ENCODE data around the gene PSMG3.
"Not testable (repeated sequence)": the region's sequence is repeated elsewhere in the genome, so short reads cannot be mapped to it uniquely, and the experiment has no call there.

The PSMG3 gene

DNA sequence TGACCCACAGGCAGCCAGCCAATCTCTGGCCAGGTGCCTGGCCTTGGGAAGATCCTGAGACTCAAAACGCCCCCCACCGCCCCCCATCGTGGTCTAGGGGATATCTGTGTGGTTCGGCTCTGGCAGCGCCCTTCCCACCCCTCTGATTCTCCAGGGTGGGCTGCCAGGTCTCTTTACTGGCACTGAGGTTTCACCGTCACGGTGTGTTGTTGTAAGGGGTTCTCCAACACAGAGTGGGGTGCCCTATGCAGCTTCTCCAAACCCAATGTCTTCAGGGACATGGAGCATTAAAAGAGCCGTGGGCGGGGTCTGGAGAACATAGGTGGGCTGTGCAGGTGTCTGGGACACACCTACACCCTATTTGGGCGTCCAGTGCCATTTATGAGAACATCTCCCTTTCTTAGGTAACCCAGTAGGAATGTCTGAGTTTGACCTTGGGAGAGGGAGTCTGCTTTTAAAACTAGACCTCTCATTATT lies 37.8 kb downstream of the PSMG3 start:
- peak overlapping the region; percentile 89 for H3K4me3 Mint-ChIP-seq
- DNase-seq (ENCODE audit: low spot score in 2 of 2) (no peak), ATAC-seq (no peak)
- peaks cover 32% of the 10 kb centered on the region for H3K4me1 Mint-ChIP-seq
- peaks cover 55% of the 10 kb centered on the region for H3K36me3 Mint-ChIP-seq
- H3K27ac Mint-ChIP-seq = peak overlapping the region; percentile 91
- no peaks in the 10 kb centered on the region for H3K9me3 Mint-ChIP-seq

DNA sequence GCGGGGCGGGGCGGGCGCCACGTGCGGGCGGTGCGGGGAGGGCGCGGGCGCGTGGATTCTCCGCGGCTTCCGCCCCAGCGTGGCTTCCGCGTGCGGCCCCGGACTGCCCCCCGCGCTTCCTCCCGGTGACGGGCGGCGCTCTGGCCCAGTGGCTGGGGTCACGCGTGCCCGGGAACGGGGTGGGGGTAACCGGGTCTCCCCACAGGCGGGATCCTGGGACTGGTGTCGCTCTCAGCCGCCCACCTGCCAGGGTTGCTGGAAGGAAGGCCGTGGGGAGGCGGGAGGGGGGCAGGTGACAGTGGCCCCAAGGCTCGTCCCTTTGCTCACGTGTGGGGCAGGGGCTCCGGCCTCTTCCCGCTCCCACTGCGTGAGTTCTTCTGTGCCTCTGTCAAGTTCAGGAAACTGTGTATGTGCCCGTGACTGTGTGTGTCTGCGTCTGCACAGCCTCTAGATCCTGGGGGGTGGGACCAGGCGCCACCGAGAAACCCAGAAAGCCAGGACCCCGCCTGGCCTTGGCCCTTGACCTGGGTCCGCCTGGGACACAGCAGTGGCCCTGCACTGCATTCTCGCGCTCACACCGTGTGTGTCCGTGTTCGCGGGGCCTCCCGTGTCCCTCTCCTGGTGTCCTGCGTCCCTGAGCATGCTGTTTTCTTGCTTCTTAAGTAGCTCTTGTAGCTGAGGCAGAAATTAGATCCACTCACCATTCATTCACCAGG lies 38.4 kb downstream of the PSMG3 start:
- H3K36me3 Mint-ChIP-seq = peaks cover 49% of the 10 kb centered on the region
- H3K4me3 Mint-ChIP-seq = peak overlapping the region; percentile 89
- ATAC-seq (peak; percentile 4), DNase-seq (ENCODE audit: low spot score in 2 of 2) (peak in 1 of 2 donors; percentile 64)
- H3K9me3 Mint-ChIP-seq = no peaks in the 10 kb centered on the region
- H3K27ac Mint-ChIP-seq = peak overlapping the region; percentile 91
- peaks cover 32% of the 10 kb centered on the region for H3K4me1 Mint-ChIP-seq

DNA sequence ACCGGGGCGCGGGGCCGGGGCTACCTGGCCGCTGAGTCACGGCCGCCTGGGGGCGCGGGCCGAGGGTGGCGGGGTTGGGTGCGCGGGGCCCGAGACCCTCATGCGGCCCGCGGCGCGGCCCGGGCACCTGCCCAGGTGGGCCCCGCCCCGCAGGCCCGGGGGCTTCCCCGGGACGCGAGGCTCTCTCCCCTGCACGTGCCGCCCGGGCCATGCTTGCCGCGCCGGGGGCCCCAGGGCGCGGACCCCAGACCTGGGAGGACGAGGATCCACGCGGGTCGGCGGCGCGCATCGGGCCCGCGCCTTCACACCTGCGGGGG lies 38.9 kb downstream of the PSMG3 start:
- Mint-ChIP-seq H3K9me3 (no peaks in the 10 kb centered on the region), H3K4me1 (peaks cover 32% of the 10 kb centered on the region), H3K36me3 (peaks cover 44% of the 10 kb centered on the region), H3K27ac (no peak overlapping the region), H3K4me3 (peak overlapping the region; percentile 89)
- ATAC-seq = peak; percentile 0
- no peak for DNase-seq (ENCODE audit: low spot score in 2 of 2)

DNA sequence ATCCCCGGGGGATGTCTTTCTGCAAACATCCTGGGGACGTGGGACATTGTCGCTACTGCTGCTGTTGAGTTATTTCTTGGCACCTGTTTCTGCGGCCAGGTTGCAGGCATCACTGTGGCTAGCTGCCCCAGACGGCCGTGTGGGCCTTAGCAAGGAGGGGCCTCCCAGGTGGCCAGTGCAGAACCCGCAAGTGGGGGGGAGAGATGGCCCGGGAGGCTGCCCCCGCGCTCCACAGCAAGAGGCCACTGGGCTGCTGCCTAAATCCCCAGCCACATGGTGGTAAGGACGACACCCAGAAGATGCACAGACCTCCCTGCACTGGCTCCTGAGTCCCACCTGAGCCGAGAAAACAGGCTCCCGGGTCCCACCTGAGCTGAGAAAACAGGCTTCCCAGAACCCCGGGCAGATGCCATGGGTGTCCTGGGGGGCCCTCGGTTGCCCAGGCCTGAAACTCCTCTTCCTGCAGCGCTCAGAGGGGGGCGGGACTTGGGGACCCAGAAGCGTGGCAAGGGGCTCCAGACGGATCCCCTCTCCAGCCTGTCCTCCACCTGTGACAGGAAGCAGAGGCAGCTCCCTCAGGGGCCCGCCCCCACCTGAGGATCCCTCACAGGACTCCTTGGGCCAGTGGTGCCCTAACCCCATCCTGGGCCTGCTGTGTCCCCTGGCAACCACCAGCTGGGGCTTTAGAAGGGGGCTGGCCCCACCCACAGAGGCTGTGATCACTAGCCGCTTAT lies 40.3 kb downstream of the PSMG3 start:
- ATAC-seq = no peak
- H3K9me3 Mint-ChIP-seq = no peaks in the 10 kb centered on the region
- no peak for DNase-seq (ENCODE audit: low spot score in 2 of 2)
- H3K27ac Mint-ChIP-seq = no peak overlapping the region
- peaks cover 34% of the 10 kb centered on the region for H3K36me3 Mint-ChIP-seq
- H3K4me1 Mint-ChIP-seq = peaks cover 32% of the 10 kb centered on the region
- H3K4me3 Mint-ChIP-seq = peak overlapping the region; percentile 54

DNA sequence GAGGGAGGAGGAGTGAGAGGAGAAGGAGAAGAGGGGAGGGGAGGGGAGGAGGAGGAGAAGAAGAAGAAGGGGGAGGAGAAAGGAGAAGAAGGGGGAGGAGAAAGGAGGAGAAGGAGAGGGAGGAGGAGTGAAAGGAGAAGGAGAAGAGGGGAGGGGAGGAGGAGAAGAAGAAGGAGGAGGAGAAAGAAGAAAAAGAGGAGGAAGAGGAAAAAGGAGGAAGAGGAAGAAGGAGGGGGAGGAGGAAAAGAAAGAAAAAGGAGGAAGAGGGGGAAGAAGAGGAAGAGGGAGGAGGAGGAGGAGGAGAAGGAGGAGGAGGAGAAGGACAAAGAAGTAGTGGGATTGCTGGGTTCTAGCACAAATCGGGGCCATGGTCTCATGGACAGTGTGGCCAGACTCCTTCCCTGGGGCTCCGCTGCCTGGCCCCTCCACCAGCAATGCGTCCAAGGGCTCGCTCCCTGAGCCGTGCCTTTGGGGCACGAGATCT lies 43.5 kb downstream of the PSMG3 start:
- Mint-ChIP-seq H3K4me3 (no peak overlapping the region), H3K27ac (no peak overlapping the region), H3K9me3 (no peaks in the 10 kb centered on the region), H3K36me3 (peaks cover 1% of the 10 kb centered on the region), H3K4me1 (no peaks in the 10 kb centered on the region)
- DNase-seq (ENCODE audit: low spot score in 2 of 2) (no peak), ATAC-seq (no peak)

DNA sequence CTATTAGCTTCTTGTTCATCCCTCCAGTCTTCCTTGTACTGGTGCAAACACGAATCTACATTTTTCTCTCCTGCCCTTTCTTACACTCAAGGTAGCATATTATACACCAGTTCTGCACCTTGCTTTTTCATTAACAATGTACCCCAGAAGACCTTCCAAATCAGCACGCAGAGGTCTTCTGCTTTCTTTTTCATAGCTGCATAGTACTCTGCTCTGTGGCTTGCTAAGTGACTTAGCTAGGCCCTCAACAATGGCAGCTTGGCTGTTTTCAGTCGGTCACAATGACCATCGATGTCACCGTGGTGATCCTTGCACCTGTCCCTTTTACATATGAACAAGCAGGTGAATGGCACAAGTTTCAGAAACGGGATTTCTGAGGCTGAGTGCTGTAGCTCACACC lies 44.4 kb downstream of the PSMG3 start:
- Mint-ChIP-seq H3K27ac (no peak overlapping the region), H3K9me3 (no peaks in the 10 kb centered on the region), H3K4me1 (no peaks in the 10 kb centered on the region), H3K4me3 (no peak overlapping the region), H3K36me3 (no peaks in the 10 kb centered on the region)
- DNase-seq (ENCODE audit: low spot score in 2 of 2) = no peak
- no peak for ATAC-seq

DNA sequence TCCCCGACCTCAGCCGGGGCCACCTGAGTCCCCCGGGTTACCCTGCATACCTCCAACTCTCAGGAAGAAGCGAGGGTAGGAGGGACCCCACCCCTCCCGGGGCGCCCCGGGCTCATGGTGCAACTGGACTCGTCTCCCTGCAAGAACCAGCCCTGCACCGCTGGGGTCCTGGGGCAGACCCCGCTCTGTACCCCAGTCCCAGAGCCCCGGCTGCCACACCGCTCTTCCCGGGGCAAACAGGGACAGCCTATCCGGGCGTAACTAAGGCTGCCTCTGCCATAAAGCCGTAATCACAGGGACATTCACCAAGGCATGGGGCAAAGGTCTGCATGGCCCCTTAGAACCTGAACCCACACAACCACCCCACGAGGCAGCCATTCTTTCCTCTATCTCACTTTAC lies 46.0 kb downstream of the PSMG3 start:
- ATAC-seq = no peak
- Mint-ChIP-seq H3K36me3 (no peaks in the 10 kb centered on the region), H3K4me3 (no peak overlapping the region), H3K27ac (no peak overlapping the region), H3K9me3 (no peaks in the 10 kb centered on the region), H3K4me1 (no peaks in the 10 kb centered on the region)
- no peak for DNase-seq (ENCODE audit: low spot score in 2 of 2)

DNA sequence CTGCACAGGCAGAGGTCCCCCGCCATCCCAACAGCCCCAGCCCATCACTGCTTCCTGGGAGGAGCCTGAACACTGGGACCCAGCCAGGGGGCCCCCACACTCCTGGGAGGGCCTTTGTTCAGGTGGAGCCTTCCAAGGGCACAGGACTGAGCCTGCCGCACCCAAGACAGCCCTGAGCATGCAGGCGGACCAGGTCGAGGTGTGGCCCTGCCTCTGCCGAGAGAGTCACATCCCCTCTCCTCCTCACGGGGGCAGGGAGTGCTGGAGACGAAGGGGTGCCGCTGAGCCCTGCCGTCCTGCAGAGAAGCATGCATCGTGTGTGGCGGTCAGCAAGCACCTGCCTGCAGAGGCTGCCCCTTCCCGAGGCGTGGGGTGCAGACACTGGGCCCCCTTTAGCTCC lies 46.6 kb downstream of the PSMG3 start:
- Mint-ChIP-seq H3K36me3 (no peaks in the 10 kb centered on the region), H3K27ac (no peak overlapping the region), H3K4me1 (no peaks in the 10 kb centered on the region), H3K9me3 (no peaks in the 10 kb centered on the region), H3K4me3 (no peak overlapping the region)
- ATAC-seq = no peak
- no peak for DNase-seq (ENCODE audit: low spot score in 2 of 2)

DNA sequence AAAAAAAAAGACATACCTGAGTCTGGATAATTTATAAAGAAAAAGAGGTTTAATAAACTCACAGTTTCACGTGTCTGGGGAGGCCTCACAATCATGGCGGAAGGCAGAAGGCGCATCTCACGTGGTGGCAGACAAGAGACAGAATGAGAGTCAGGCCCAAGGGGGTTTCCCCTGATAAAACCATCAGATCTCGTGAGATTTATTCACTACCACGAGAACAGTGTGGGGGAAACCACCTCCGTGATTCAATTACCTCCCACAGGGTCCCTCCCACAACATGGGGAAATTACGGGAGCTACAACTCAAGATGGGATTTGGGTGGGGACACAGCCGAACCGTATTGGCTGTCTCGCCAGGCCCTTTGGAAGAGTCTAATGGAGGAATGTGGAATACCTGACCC lies 48.4 kb downstream of the PSMG3 start:
- H3K9me3 Mint-ChIP-seq = no peaks in the 10 kb centered on the region
- no peak overlapping the region for H3K27ac Mint-ChIP-seq

DNA sequence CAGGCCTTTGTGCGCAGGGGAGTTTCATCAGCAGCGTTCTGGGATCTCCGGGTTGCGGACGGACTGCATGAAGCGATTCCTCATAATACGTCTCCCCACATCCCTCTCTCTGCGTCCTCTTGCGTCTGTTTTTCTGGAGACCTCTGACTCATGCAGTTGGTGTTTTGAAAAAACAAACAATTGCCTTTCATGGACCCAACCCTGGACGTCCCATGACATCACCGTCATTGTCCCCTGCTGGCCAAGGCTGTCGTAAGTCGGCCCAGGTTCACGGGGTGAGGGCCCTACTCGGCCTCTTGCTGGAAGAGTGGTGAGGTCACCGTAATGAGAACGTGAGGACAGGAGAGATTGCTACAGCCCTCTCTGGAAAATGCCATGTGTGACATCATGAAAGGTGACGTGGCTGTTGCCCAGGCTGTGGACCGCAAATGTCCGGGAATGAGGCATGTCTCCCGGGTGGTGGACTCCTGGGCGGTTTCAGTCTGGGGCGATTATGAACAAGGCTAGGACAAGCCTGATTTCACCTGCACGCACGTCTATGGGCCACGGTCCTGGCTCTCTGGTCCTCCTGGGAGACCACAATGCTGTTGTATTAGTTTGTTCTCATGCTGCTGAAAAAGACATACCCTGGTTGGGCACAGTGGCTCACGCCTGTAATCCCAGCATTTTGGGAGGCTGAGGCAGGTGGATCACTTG lies 49.1 kb downstream of the PSMG3 start:
- no peak overlapping the region for H3K27ac Mint-ChIP-seq
- H3K4me3 Mint-ChIP-seq = no peak overlapping the region
- H3K36me3 Mint-ChIP-seq = no peaks in the 10 kb centered on the region
- H3K4me1 Mint-ChIP-seq = no peaks in the 10 kb centered on the region
- H3K9me3 Mint-ChIP-seq = no peaks in the 10 kb centered on the region
- DNase-seq (ENCODE audit: low spot score in 2 of 2) (no peak), ATAC-seq (no peak)

More for the DNA sequence above, 48.4 kb downstream of the PSMG3 start:
- ATAC-seq (no peak), DNase-seq (ENCODE audit: low spot score in 2 of 2) (peak in 1 of 2 donors; percentile 48)
- Mint-ChIP-seq H3K4me3 (no peak overlapping the region), H3K36me3 (no peaks in the 10 kb centered on the region), H3K4me1 (no peaks in the 10 kb centered on the region)

DNA sequence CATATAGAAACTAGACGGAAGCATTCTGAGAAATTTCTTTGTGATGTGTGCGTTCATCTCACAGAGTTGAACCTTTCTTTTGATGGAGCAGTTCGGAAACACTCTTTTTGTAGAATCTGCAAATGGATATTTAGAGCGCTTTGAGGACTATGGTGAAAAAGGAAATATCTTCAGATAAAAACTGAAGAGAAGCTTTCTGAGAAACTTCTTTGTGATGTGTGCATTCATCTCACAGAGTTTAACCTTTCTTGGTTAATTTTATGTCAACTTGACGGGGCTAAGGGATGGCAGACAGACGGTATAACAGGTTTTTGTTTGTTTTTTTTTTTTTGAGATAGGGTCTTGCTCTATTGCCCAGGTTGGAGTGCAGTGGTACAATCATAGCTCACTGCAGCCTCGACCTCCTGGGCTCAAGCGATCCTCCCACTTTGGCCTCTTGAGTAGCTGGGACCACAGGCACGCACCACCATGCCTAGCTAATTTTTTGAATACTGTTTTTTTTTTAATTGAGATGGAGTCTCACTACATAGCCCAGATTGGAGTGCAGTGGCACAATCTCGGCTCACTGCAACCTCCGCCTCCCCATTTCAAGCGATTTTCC lies 50.4 kb downstream of the PSMG3 start:
- DNase-seq (ENCODE audit: low spot score in 2 of 2); H3K36me3 Mint-ChIP-seq; ATAC-seq; H3K9me3 Mint-ChIP-seq; H3K4me1 Mint-ChIP-seq; H3K27ac Mint-ChIP-seq; H3K4me3 Mint-ChIP-seq: not testable (repeated sequence)

All from stimulated activated effector memory CD8-positive, alpha-beta T cell treated with anti-CD3 and anti-CD28 coated beads, Interleukin-12 subunit alpha, Interleukin-12 subunit beta, amount 100 ng/mL, for 72 hours (primary cell).